ENCODE measurements around the gene ARMC2. TPM values are rescaled to one million over a fixed set of nuclear protein-coding genes. Genes with fewer than 3 reads are reported as not detected.

Gene ARMC2
- polyA plus RNA-seq, 4 donors: 9.5 to 15.6 (median 13.8) TPM

GRCh38 chr6:108982154-108983113 is 134.2 kb downstream of the ARMC2 start:
- DNase-seq (ENCODE audit: low read depth in 4 of 4, low spot score in 2 of 4): no peak

DNA sequence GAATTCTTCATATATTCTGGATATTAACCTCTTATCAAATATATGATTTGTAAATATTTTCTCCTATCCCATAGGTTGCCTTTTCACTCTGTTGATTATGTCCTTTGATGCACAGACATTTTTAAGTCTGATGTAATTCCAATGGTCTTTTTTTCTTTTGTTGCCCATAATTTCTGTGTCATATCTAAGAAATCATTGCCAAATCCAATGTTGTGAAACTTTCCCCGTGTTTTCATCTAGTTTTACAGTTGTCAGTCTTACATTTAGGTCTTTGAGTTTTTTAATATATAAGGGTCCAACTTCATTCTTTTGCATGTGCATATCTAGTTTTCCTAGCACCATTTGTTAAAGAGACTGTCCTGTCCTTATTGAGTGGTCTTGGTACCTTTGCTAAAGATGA is 134.9 kb downstream of the ARMC2 start:
- DNase-seq (ENCODE audit: low read depth in 4 of 4, low spot score in 2 of 4): no peak

GRCh38 chr6:108985301-108985700 is 137.1 kb downstream of the ARMC2 start:
- no peak for DNase-seq (ENCODE audit: low read depth in 4 of 4, low spot score in 2 of 4)

- no peak for DNase-seq (ENCODE audit: low read depth in 4 of 4, low spot score in 2 of 4)
Measured at GRCh38 chr6:108987156-108987555, 138.9 kb downstream of the ARMC2 start.

DNA sequence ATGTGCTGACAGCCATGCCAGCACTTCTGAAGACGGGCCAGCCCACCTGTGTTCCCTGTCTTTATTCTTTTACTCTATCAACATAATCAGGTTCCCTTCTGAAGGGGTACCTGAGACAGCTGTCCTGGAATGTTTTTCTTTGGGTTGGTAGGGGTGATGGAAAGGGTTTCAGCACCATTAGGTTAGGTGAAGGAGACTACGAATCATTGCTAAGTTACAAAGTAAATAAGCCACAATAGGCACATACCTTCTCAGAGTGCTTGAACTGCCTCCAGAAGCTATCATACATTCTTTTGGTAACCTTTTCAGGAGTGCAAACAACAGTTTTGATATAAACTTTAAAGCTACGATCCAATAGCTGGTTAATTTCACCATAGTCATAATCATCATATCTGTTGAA is 140.1 kb downstream of the ARMC2 start:
- no peak for DNase-seq (ENCODE audit: low read depth in 4 of 4, low spot score in 2 of 4)

DNA sequence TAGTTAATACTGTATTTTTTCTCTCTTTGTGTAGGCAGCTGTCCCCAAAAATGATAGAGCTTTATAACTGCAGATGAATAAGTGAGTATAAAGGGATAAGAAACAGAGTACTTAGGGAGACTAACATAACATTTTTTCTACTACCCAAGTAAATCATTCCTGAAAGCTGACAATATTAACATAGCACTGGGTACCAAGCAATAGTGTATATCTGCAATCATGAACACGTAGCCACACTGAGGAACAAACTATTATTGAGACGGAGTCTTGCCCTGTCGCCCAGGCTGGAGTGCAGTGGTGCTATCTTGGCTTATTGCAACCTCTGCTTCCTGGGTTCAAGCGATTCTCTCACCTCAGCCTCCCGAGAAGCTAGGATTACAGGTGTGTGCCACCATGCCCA is 140.5 kb downstream of the ARMC2 start:
- DNase-seq (ENCODE audit: low read depth in 4 of 4, low spot score in 2 of 4): no peak

- DNase-seq (ENCODE audit: low read depth in 4 of 4, low spot score in 2 of 4): no peak
Measured at GRCh38 chr6:108989700-108990099, 141.5 kb downstream of the ARMC2 start.

- no peak for DNase-seq (ENCODE audit: low read depth in 4 of 4, low spot score in 2 of 4)
Measured at GRCh38 chr6:108993876-108994275, 145.7 kb downstream of the ARMC2 start.

DNA sequence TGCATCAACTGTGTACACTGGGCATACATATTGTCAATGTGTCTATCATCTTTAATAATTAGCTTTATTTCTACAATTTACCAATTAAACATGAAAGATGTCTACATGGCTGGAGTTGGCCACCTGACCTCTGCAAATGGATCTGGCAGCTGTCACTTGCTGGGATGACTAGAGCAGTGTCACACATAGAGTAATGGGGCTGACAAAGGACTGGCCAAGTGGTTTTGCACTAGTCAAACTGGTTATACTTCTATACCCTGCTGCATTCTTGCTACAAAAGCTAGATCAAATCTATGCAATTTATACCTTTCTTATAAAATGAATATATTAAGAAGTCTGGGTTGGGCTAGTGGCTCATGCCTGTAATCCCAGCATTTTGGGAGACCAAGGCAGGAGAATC is 147.1 kb downstream of the ARMC2 start:
- no peak for DNase-seq (ENCODE audit: low read depth in 4 of 4, low spot score in 2 of 4)

DNA sequence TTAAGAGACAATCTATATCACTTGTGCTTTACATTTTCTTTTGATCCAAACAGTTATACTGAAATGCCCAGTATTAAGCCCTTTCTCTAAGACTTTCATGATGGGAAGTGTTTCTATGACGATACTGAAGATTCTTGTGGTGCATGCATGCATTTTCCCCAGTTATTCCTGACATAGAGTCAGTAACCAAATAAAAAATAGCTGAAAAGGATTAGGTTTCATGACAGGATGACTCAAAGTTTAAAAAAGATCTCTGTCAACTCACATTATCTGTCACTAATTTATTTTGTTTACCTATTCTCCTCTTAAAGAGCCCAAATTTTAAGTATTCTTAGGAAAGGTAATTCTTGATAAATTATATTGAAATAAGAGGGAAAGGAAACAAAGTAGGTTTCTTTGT is 148.0 kb downstream of the ARMC2 start:
- DNase-seq (ENCODE audit: low read depth in 4 of 4, low spot score in 2 of 4): no peak

GRCh38 chr6:108998485-108998884 is 150.3 kb downstream of the ARMC2 start:
- DNase-seq (ENCODE audit: low read depth in 4 of 4, low spot score in 2 of 4): no peak

- no peak for DNase-seq (ENCODE audit: low read depth in 4 of 4, low spot score in 2 of 4)
Measured at GRCh38 chr6:108999428-108999827, 151.2 kb downstream of the ARMC2 start.

DNA sequence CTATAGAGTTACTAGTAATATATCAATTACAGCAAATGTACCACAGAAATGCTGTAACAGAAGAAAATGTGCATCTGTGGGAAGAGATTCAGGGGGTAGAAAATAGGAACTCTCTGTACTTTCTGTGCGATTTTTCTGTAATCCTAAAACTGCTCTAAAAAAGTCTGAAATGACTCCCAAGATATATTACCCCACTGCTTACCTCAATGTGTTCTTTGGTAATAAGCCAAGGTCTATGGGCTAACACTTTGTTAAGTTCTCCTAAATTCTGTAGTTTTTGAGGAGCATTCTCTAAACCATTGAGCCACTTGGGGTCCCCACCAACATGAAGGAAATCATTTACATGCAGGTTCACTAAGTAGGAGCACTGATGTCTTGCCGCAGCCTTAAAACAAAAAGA is 152.1 kb downstream of the ARMC2 start:
- no peak for DNase-seq (ENCODE audit: low read depth in 4 of 4, low spot score in 2 of 4)

DNA sequence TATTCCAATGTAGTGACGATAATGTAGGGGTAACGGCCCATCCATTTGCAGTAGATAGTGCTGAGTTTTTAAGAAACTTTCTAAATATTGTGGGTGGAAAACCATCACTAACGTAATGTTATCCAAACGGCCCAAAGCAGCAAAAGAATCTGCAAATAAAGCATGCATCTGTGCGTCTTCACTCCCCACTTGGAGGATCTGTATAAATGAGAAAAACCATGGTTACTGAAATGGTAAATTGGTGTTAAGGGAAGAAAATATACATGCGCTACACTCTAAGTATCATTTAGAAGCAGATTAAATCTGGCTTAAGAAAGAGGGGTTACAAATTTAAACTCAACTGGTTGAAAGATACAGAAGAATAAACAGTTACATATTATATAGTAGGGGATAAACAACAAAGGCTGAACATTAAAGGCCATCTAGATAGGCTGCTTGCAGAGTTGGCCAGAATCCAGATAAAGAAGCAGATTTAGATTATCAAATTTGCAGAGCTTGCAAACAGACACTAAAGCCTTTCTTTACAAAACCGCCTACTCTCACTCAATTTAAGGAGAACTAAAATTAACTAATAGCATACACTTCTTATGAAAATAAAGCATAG is 153.2 kb downstream of the ARMC2 start:
- DNase-seq (ENCODE audit: low read depth in 4 of 4, low spot score in 2 of 4): no peak

GRCh38 chr6:109002051-109002697 is 154.0 kb downstream of the ARMC2 start:
- no peak for DNase-seq (ENCODE audit: low read depth in 4 of 4, low spot score in 2 of 4)

GRCh38 chr6:109002882-109003281 is 154.7 kb downstream of the ARMC2 start:
- no peak for DNase-seq (ENCODE audit: low read depth in 4 of 4, low spot score in 2 of 4)

GRCh38 chr6:109006818-109007217 is 158.6 kb downstream of the ARMC2 start:
- no peak for DNase-seq (ENCODE audit: low read depth in 4 of 4, low spot score in 2 of 4)

GRCh38 chr6:109007521-109007920 is 159.3 kb downstream of the ARMC2 start:
- DNase-seq (ENCODE audit: low read depth in 4 of 4, low spot score in 2 of 4): no peak

GRCh38 chr6:109008054-109008453 is 159.8 kb downstream of the ARMC2 start:
- no peak for DNase-seq (ENCODE audit: low read depth in 4 of 4, low spot score in 2 of 4)

DNA sequence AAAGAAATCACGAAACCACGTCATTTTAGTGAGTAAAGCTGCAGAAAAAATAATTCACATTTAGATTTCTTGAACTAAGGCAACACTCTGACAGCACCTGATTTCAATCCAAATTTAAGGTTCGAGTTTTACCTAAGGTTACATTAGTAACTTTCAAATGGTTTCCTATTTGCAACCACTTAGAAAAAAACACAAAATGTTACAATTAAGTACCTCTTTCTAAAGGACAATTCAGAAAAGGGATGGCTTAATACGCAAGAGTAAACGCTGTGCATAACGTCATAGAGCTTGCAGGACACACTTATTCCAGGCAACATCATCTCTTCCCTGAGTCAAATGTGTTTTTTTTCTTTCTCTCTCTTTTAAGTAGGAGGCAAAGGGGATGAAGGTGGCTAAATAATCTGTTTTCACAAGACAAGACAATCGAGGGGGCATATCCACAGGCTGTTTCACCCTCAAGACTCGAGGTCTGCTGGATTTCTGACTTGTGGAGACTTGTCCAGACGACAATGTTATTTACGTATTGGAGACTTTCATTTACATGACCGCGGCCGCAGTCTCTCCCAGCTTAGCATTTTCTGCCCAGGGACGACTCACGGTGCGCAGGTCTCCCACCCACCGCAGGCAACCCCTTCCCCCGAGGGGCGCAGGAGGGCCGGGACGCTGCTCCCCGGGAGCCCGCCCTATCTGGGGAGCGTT is 160.5 kb downstream of the ARMC2 start:
- DNase-seq (ENCODE audit: low read depth in 4 of 4, low spot score in 2 of 4): peak; percentile 32 to 70 (median 43)

Data from left renal cortex interstitium (tissue), 4 donors.